HCT116 (cell line): ENCODE measurements around the gene LEUTX. TPM values are rescaled to one million over a fixed set of nuclear protein-coding genes. Genes with fewer than 3 reads are reported as not detected.

Experiments
- ATAC-seq: fragments of 200-7000 bp; cut with Tn5 transposase; 2 replicates; pipeline ENCODE4 v1.9.1; 2020; ENCODE audit warnings: mild to moderate bottlenecking, moderate library complexity
- BruUV-seq: library from RNA; stranded (reverse); fragments of 400-500 nt; replicated peaks from 2 replicates; lab custom pipeline; 2021; lab: Mats Ljungman, UMichigan
- CTCF ChIA-PET: fragments of 300-600 bp; sonication (Branson Sonifier 250); formaldehyde crosslinking; loops from one replicate; lab custom pipeline; 2021; ENCODE audit warnings: antibody characterized with exemption; lab: Charles Lee
- POLR2A ChIA-PET: fragments of 300-600, 350-600 bp; sonication (Branson Sonifier 250); formaldehyde crosslinking; loops from one replicate; lab custom pipeline; 2021; ENCODE audit warnings: antibody characterized with exemption; lab: Charles Lee
- RAD21 ChIA-PET, 2 experiments: fragments of 300-600 bp; sonication (Branson Sonifier 250); formaldehyde crosslinking; loops; one replicate each; lab custom pipeline; 2023; ENCODE audit warnings: low total read pairs in 2 of 2; ENCODE audit not compliant: uncharacterized antibody in 2 of 2, unreplicated experiment in 2 of 2, low non-redundant PET in 1 of 2; lab: Charles Lee
- DNase-seq: peaks from one replicate; pipeline ENCODE4 v3.0.0-alpha.2; 2010; ENCODE audit warnings: low read depth, low spot score
- H2AFZ ChIP-seq: fragments of 200-600 bp; shearing (Covaris generic), sonication (generic); 2 replicates; pipeline ENCODE4 v1.6.1; 2017; ENCODE audit warnings: low read depth, mixed run types, mixed read lengths, antibody characterized with exemption, low read length; ENCODE audit not compliant: poor library complexity, severe bottlenecking
- H3K27ac ChIP-seq: 2 replicates; pipeline ENCODE4 v1.5.1; 2012; ENCODE audit warnings: low read depth, low read length
- H3K27me3 ChIP-seq: fragments of 200-600 bp; sonication (generic); 2 replicates; pipeline ENCODE4 v1.6.1; 2016; ENCODE audit warnings: mixed run types, low read length, mixed read lengths; ENCODE audit not compliant: insufficient read depth
- H3K36me3 ChIP-seq, 2 experiments: fragments of 200-500 bp in 1 of 2; fragments of 200-600 bp in 1 of 2; sonication (Bioruptor generic) in 1 of 2; sonication (generic) in 1 of 2; 2 replicates each; pipeline versions ENCODE4 v1.5.1 to v1.6.1; 2014 to 2016; ENCODE audit warnings: low read length in 2 of 2, inconsistent platforms in 1 of 2, mixed read lengths in 1 of 2, mixed run types in 1 of 2; ENCODE audit not compliant: insufficient read depth in 2 of 2, control insufficient read depth in 1 of 2
- H3K4me1 ChIP-seq, 2 experiments: fragments of 200-600 bp in 1 of 2; sonication (generic) in 1 of 2; 2 replicates each; pipeline versions ENCODE4 v1.5.1 to v1.6.1; 2012 to 2017; ENCODE audit warnings: low read length in 2 of 2, inconsistent platforms in 1 of 2, mild to moderate bottlenecking in 1 of 2, mixed read lengths in 1 of 2, mixed run types in 1 of 2, moderate library complexity in 1 of 2; ENCODE audit not compliant: insufficient read depth in 2 of 2, control insufficient read depth in 1 of 2
- H3K4me2 ChIP-seq: fragments of 200-600 bp; sonication (generic); 2 replicates; pipeline ENCODE4 v1.6.1; 2017; ENCODE audit warnings: mixed run types, low read length, mixed read lengths
- H3K4me3 ChIP-seq, 2 experiments: fragments of 200-600 bp in 1 of 2; sonication (generic) in 1 of 2; replicated peaks in 1 of 2; 2 replicates each; pipeline ENCODE4 v1.5.1; 2011 to 2016; ENCODE audit warnings: low read length in 2 of 2, control low read depth in 1 of 2, low read depth in 1 of 2, mild to moderate bottlenecking in 1 of 2, mixed read lengths in 1 of 2, mixed run types in 1 of 2
- H3K79me2 ChIP-seq: fragments of 200-600 bp; sonication (generic); 2 replicates; pipeline ENCODE4 v1.6.1; 2017; ENCODE audit warnings: mild to moderate bottlenecking, mixed run types, low read length, moderate library complexity, mixed read lengths; ENCODE audit not compliant: insufficient read depth
- H3K9ac ChIP-seq: fragments of 200-600 bp; sonication (generic); 2 replicates; pipeline ENCODE4 v1.6.1; 2016; ENCODE audit warnings: low read length, mixed read lengths
- H3K9me2 ChIP-seq: fragments of 200-600 bp; sonication (generic), shearing (Covaris generic); 2 replicates; pipeline ENCODE4 v1.6.1; 2017; ENCODE audit warnings: mixed run types, mild to moderate bottlenecking, moderate library complexity; ENCODE audit not compliant: insufficient read depth
- H3K9me3 ChIP-seq, 2 experiments: fragments of 200-500 bp in 1 of 2; fragments of 200-600 bp in 1 of 2; sonication (Bioruptor generic) in 1 of 2; sonication (generic) in 1 of 2; 2 replicates each; pipeline ENCODE4 v1.6.1; 2014 to 2017; ENCODE audit warnings: low read length in 2 of 2, mixed read lengths in 2 of 2, inconsistent platforms in 1 of 2, low read depth in 1 of 2, mild to moderate bottlenecking in 1 of 2, mixed run types in 1 of 2, moderate library complexity in 1 of 2; ENCODE audit not compliant: control insufficient read depth in 1 of 2, insufficient read depth in 1 of 2
- H4K20me1 ChIP-seq: fragments of 200-600 bp; sonication (generic), shearing (Covaris generic); 2 replicates; pipeline ENCODE4 v1.6.1; 2017; ENCODE audit warnings: mixed run types, mild to moderate bottlenecking, moderate library complexity; ENCODE audit not compliant: insufficient read depth
- ATF3 ChIP-seq: IDR thresholded peaks from 2 replicates; pipeline ENCODE4 v1.6.1; 2012
- CEBPB ChIP-seq: IDR thresholded peaks from 2 replicates; pipeline ENCODE4 v1.6.1; 2012; ENCODE audit warnings: low read depth
- CTCF ChIP-seq, 3 experiments: fragments of 200-600 bp in 1 of 3; sonication (generic) in 1 of 3; IDR thresholded peaks in 2 of 3; conservative IDR thresholded peaks in 1 of 3; 2 replicates each; pipeline ENCODE4 v1.5.1; 2012 to 2017; ENCODE audit warnings: low read depth in 2 of 3, low read length in 2 of 3, antibody characterized with exemption in 1 of 3, borderline replicate concordance in 1 of 3, control low read depth in 1 of 3, mild to moderate bottlenecking in 1 of 3, mixed read lengths in 1 of 3, mixed run types in 1 of 3, moderate library complexity in 1 of 3; ENCODE audit not compliant: insufficient read depth in 1 of 3
- EZH2phosphoT487 ChIP-seq: fragments of 200-600 bp; IDR thresholded peaks from 2 replicates; pipeline ENCODE4 v1.6.1; 2018; ENCODE audit warnings: antibody characterized with exemption, borderline replicate concordance
- POLR2A ChIP-seq: IDR thresholded peaks from 2 replicates; pipeline ENCODE4 v1.7.0; 2011; ENCODE audit warnings: borderline replicate concordance; ENCODE audit not compliant: insufficient read depth, insufficient read length; ENCODE audit errors: extremely low read depth
- RAD21 ChIP-seq: IDR thresholded peaks from 2 replicates; pipeline ENCODE4 v1.6.1; 2012; ENCODE audit warnings: low read depth, mild to moderate bottlenecking
- REST ChIP-seq: IDR thresholded peaks from 2 replicates; pipeline ENCODE4 v1.6.1; 2012; ENCODE audit warnings: low read depth
- SP1 ChIP-seq: IDR thresholded peaks from 2 replicates; pipeline ENCODE4 v1.6.1; 2012; ENCODE audit warnings: low read depth
- TCF7L2 ChIP-seq: IDR thresholded peaks from 2 replicates; pipeline ENCODE4 v1.7.0; 2011; ENCODE audit warnings: borderline replicate concordance, inconsistent platforms; ENCODE audit not compliant: insufficient read depth, insufficient read length; ENCODE audit errors: extremely low read depth
- ZBTB33 ChIP-seq: IDR thresholded peaks from 2 replicates; pipeline ENCODE4 v1.6.1; 2011; ENCODE audit warnings: mild to moderate bottlenecking, low read length, moderate library complexity; ENCODE audit not compliant: insufficient replicate concordance; ENCODE audit errors: extremely low read depth
- intact Hi-C: fragments of 100-400 bp; cut with micrococcal nuclease; formaldehyde crosslinking; loops from 2 replicates; pipeline ENCODE4 v1.10.0; 2022
- total RNA-seq: library from RNA; stranded (reverse); gene quantifications from one replicate; pipeline ENCODE4 v1.2.1, GENCODE V29; 2021; ENCODE audit not compliant: unreplicated experiment

Gene LEUTX
- total RNA-seq, 1 experiment from 2014 or later, result not detected

GRCh38 chr19:39735688-39736087 is 43.0 kb upstream of the LEUTX start:
- ChIA-PET RAD21 (no interaction called here), POLR2A (no interaction called here), CTCF (no interaction called here)
- Histone ChIP-seq H3K27me3 (peaks cover 68% of the 10 kb centered on the region), H3K4me3 (no peak overlapping the region), H2AFZ (no peak overlapping the region), H3K9ac (no peak overlapping the region), H3K4me2 (no peak overlapping the region), H3K9me2 (no peaks in the 10 kb centered on the region), H3K4me1 (no peaks in the 10 kb centered on the region), H3K36me3 (no peaks in the 10 kb centered on the region), H3K9me3 (no peaks in the 10 kb centered on the region), H3K27ac (no peak overlapping the region), H4K20me1 (no peaks in the 10 kb centered on the region), H3K79me2 (no peaks in the 10 kb centered on the region)
- no TSS peak for BruUV-seq
- ATAC-seq (no peak), DNase-seq (no peak)
- intact Hi-C loops, result no loop called here
- TF ChIP-seq CEBPB (no peak), POLR2A (no peak), RAD21 (no peak), ZBTB33 (no peak), TCF7L2 (no peak), EZH2phosphoT487 (no peak), REST (no peak), CTCF (IDR thresholded peaks at IDR 0.05 in 2 of 3, conservative IDR thresholded peaks at IDR 0.05 in 1 of 3; ENCODE audit: borderline replicate concordance in 1 of 3, insufficient read depth in 1 of 3, low read depth in 2 of 3, low read length in 2 of 3) (no peak), SP1 (no peak), ATF3 (no peak)
